ENCODE data around the gene CEBPZOS.

- TF ChIP-seq, protein P1, sequence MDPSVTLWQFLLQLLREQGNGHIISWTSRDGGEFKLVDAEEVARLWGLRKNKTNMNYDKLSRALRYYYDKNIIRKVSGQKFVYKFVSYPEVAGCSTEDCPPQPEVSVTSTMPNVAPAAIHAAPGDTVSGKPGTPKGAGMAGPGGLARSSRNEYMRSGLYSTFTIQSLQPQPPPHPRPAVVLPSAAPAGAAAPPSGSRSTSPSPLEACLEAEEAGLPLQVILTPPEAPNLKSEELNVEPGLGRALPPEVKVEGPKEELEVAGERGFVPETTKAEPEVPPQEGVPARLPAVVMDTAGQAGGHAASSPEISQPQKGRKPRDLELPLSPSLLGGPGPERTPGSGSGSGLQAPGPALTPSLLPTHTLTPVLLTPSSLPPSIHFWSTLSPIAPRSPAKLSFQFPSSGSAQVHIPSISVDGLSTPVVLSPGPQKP (IDR thresholded peaks at IDR 0.05; ENCODE audit: borderline replicate concordance, low read depth, low read length) = no peak
- TF ChIP-seq, protein P2, sequence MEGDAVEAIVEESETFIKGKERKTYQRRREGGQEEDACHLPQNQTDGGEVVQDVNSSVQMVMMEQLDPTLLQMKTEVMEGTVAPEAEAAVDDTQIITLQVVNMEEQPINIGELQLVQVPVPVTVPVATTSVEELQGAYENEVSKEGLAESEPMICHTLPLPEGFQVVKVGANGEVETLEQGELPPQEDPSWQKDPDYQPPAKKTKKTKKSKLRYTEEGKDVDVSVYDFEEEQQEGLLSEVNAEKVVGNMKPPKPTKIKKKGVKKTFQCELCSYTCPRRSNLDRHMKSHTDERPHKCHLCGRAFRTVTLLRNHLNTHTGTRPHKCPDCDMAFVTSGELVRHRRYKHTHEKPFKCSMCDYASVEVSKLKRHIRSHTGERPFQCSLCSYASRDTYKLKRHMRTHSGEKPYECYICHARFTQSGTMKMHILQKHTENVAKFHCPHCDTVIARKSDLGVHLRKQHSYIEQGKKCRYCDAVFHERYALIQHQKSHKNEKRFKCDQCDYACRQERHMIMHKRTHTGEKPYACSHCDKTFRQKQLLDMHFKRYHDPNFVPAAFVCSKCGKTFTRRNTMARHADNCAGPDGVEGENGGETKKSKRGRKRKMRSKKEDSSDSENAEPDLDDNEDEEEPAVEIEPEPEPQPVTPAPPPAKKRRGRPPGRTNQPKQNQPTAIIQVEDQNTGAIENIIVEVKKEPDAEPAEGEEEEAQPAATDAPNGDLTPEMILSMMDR (conservative IDR thresholded peaks at IDR 0.05; ENCODE audit: low read depth, low read length) = no peak
- TF ChIP-seq, protein P3, sequence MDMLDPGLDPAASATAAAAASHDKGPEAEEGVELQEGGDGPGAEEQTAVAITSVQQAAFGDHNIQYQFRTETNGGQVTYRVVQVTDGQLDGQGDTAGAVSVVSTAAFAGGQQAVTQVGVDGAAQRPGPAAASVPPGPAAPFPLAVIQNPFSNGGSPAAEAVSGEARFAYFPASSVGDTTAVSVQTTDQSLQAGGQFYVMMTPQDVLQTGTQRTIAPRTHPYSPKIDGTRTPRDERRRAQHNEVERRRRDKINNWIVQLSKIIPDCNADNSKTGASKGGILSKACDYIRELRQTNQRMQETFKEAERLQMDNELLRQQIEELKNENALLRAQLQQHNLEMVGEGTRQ (IDR thresholded peaks at IDR 0.05; ENCODE audit: low read depth, low read length) = no peak
- TF ChIP-seq RCOR1 (IDR thresholded peaks at IDR 0.05; ENCODE audit: insufficient replicate concordance, low read length) (no peak), POLR2A (IDR thresholded peaks at IDR 0.05; ENCODE audit: low read depth, low read length) (no peak), FOS (IDR thresholded peaks at IDR 0.05; ENCODE audit: low read depth, low read length) (no peak)
These were observed 7.4 kb downstream of the CEBPZOS start for GRCh38 chr2:37203708-37204107.
